SK-N-SH (cell line): ENCODE data around the gene ZMIZ1. TPM values are rescaled to one million over a fixed set of nuclear protein-coding genes. Genes with fewer than 3 reads are reported as not detected.
A peak's percentile ranks its signal among the peaks of the same experiment; 100 is the strongest.

Experiments
- CTCF ChIA-PET: fragments of 300-600, 350-600 bp; formaldehyde crosslinking; extraction: SDS; loops from one replicate; lab custom pipeline; 2021; lab: Yijun Ruan, JAX
- POLR2A ChIA-PET: fragments of 350-600 bp; sonication (Branson Sonifier 250); formaldehyde crosslinking; extraction: SDS; loops from one replicate; lab custom pipeline; 2020; ENCODE audit warnings: antibody characterized with exemption, inconsistent platforms; lab: Yijun Ruan, JAX
- DNase-seq: peaks from one replicate; pipeline ENCODE4 v3.0.0; 2012
- H2AFZ ChIP-seq: fragments of 200-600 bp; sonication (generic); 2 replicates; pipeline ENCODE4 v1.8.1; 2016; ENCODE audit warnings: antibody characterized with exemption, mild to moderate bottlenecking, low read depth
- H3F3A ChIP-seq: fragments of 200-600 bp; sonication (generic); replicated peaks from 2 replicates; pipeline ENCODE3; 2016; ENCODE audit warnings: antibody characterized with exemption, mild to moderate bottlenecking; ENCODE audit not compliant: insufficient read depth
- H3K27ac ChIP-seq, 2 experiments: fragments of 200-500 bp in 1 of 2; fragments of 200-600 bp in 1 of 2; sonication (Bioruptor generic) in 1 of 2; sonication (generic), shearing (Covaris generic) in 1 of 2; 2 replicates each; pipeline versions ENCODE4 v1.5.1 to v1.6.1; 2014 to 2016; ENCODE audit warnings: low read depth in 2 of 2, inconsistent platforms in 1 of 2, low read length in 1 of 2, mild to moderate bottlenecking in 1 of 2, mixed read lengths in 1 of 2
- H3K27me3 ChIP-seq: fragments of 200-600 bp; sonication (generic), shearing (Covaris generic); 2 replicates; pipeline ENCODE4 v1.6.1; 2016; ENCODE audit warnings: mixed run types; ENCODE audit not compliant: insufficient read depth
- H3K36me3 ChIP-seq, 2 experiments: fragments of 200-500 bp in 1 of 2; fragments of 200-600 bp in 1 of 2; sonication (Bioruptor generic) in 1 of 2; sonication (generic) in 1 of 2; replicated peaks in 1 of 2; 2 replicates each; pipeline versions ENCODE3 to v1.5.1; 2014 to 2016; ENCODE audit warnings: low read length in 1 of 2, mild to moderate bottlenecking in 1 of 2; ENCODE audit not compliant: insufficient read depth in 2 of 2, control insufficient read depth in 1 of 2
- H3K4me1 ChIP-seq, 2 experiments: fragments of 200-500 bp in 1 of 2; fragments of 200-600 bp in 1 of 2; sonication (Bioruptor generic) in 1 of 2; sonication (generic), shearing (Covaris generic) in 1 of 2; 2 replicates each; pipeline versions ENCODE4 v1.5.1 to v1.6.1; 2014 to 2016; ENCODE audit warnings: low read depth in 1 of 2, low read length in 1 of 2, mixed run types in 1 of 2; ENCODE audit not compliant: insufficient read depth in 2 of 2, control insufficient read depth in 1 of 2
- H3K4me2 ChIP-seq: fragments of 200-600 bp; sonication (generic), shearing (Covaris generic); 2 replicates; pipeline ENCODE4 v1.6.1; 2017; ENCODE audit warnings: mixed run types
- H3K4me3 ChIP-seq, 2 experiments: fragments of 200-500 bp in 1 of 2; fragments of 200-600 bp in 1 of 2; sonication (Bioruptor generic) in 1 of 2; sonication (generic), shearing (Covaris generic) in 1 of 2; 2 replicates each; pipeline versions ENCODE4 v1.5.1 to v1.8.1; 2014 to 2016; ENCODE audit warnings: low read depth in 2 of 2, inconsistent platforms in 1 of 2, low read length in 1 of 2, mild to moderate bottlenecking in 1 of 2, mixed read lengths in 1 of 2, moderate library complexity in 1 of 2
- H3K79me2 ChIP-seq: fragments of 200-600 bp; sonication (generic); 2 replicates; pipeline ENCODE4 v1.8.1; 2017; ENCODE audit warnings: mild to moderate bottlenecking; ENCODE audit not compliant: insufficient read depth
- H3K9ac ChIP-seq: fragments of 200-600 bp; sonication (generic); 2 replicates; pipeline ENCODE4 v1.6.1; 2017; ENCODE audit warnings: mixed run types
- H3K9me2 ChIP-seq: fragments of 200-600 bp; sonication (generic); 2 replicates; pipeline ENCODE4 v1.6.1; 2017; ENCODE audit warnings: mixed run types
- H3K9me3 ChIP-seq: fragments of 200-600 bp; sonication (generic); 2 replicates; pipeline ENCODE4 v1.6.1; 2017; ENCODE audit warnings: mixed run types, mild to moderate bottlenecking, moderate library complexity
- H4K20me1 ChIP-seq: fragments of 200-600 bp; sonication (generic); 2 replicates; pipeline ENCODE4 v1.6.1; 2017; ENCODE audit warnings: mild to moderate bottlenecking, mixed run types; ENCODE audit not compliant: insufficient read depth
- CTCF ChIP-seq: fragments of 200-600 bp; sonication (generic); IDR thresholded peaks from 2 replicates; pipeline ENCODE4 v1.6.1; 2017; ENCODE audit warnings: antibody characterized with exemption, mild to moderate bottlenecking, moderate library complexity
- FOXM1 ChIP-seq: IDR thresholded peaks from 2 replicates; pipeline ENCODE4 v1.4.0; 2012; ENCODE audit warnings: low read depth, mild to moderate bottlenecking
- GATA2 ChIP-seq: sonication (generic); formaldehyde crosslinking; IDR thresholded peaks from 2 replicates; pipeline ENCODE4 v1.5.0; 2020; ENCODE audit warnings: mild to moderate bottlenecking, missing genetic modification reagents
- JUND ChIP-seq: IDR thresholded peaks from 2 replicates; pipeline ENCODE4 v1.4.0; 2012
- PBX3 ChIP-seq: IDR thresholded peaks from 2 replicates; pipeline ENCODE4; 2012
- RXRA ChIP-seq: IDR thresholded peaks from 2 replicates; pipeline ENCODE4 v1.4.0; 2012; ENCODE audit warnings: low read depth, mild to moderate bottlenecking, borderline replicate concordance
- SMC3 ChIP-seq: IDR thresholded peaks from 2 replicates; pipeline ENCODE4 v1.6.1; 2012; ENCODE audit warnings: low read depth, low read length, improper control_type of control experiment
- TEAD4 ChIP-seq: IDR thresholded peaks from 2 replicates; pipeline ENCODE4 v1.4.0; 2012; ENCODE audit warnings: mild to moderate bottlenecking, borderline replicate concordance; ENCODE audit not compliant: insufficient read depth
- USF2 ChIP-seq: fragments of 150-350 bp; IDR thresholded peaks from 2 replicates; pipeline ENCODE4 v1.6.1; 2017; ENCODE audit warnings: antibody characterized with exemption, low read length, low read depth, borderline replicate concordance
- WGBS: methylation state at CpG from one replicate; pipeline ENCODE4 v1.1.6; 2017; ENCODE audit warnings: low lambda C conversion rate; 5-methylcytosine and 5-hydroxymethylcytosine counted together
- polyA plus RNA-seq, 3 experiments: library from polyadenylated mRNA; depleted of rRNA; stranded (reverse); fragments of >200 nt; gene quantifications; 2 replicates each; pipeline ENCODE4 v1.2.3, GENCODE V29; 2012
- TF ChIP-seq, protein P1 (sequence below): IDR thresholded peaks from 2 replicates; pipeline ENCODE4 v1.6.1; 2012; ENCODE audit warnings: mild to moderate bottlenecking, low read depth, low read length, moderate library complexity

ZMIZ1 gene
- polyA plus RNA-seq, 1 of the 3 experiments (the other 2 are of a cell fraction): 23.5 TPM

DNA sequence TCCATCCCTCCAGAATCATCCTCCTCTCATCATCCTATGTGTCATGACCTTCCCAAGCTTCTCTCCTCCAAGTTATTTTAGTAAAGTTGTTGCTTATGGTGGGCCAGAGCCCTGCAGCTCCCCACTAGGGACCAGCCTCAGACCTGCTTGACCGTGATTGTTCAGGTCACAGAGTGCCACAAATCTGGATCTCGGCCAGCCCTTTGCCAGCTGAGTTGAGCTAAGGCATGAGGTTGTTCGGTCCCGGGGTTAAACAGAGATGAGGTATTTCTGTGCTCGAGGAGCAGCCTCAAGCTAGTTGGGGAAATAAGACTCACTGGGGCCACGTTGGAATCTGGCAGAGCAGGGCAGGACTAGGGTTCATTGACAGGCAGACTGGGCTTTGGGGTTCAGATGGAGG is 212.2 kb downstream of the ZMIZ1 start (continued):
- TF ChIP-seq, protein P1, sequence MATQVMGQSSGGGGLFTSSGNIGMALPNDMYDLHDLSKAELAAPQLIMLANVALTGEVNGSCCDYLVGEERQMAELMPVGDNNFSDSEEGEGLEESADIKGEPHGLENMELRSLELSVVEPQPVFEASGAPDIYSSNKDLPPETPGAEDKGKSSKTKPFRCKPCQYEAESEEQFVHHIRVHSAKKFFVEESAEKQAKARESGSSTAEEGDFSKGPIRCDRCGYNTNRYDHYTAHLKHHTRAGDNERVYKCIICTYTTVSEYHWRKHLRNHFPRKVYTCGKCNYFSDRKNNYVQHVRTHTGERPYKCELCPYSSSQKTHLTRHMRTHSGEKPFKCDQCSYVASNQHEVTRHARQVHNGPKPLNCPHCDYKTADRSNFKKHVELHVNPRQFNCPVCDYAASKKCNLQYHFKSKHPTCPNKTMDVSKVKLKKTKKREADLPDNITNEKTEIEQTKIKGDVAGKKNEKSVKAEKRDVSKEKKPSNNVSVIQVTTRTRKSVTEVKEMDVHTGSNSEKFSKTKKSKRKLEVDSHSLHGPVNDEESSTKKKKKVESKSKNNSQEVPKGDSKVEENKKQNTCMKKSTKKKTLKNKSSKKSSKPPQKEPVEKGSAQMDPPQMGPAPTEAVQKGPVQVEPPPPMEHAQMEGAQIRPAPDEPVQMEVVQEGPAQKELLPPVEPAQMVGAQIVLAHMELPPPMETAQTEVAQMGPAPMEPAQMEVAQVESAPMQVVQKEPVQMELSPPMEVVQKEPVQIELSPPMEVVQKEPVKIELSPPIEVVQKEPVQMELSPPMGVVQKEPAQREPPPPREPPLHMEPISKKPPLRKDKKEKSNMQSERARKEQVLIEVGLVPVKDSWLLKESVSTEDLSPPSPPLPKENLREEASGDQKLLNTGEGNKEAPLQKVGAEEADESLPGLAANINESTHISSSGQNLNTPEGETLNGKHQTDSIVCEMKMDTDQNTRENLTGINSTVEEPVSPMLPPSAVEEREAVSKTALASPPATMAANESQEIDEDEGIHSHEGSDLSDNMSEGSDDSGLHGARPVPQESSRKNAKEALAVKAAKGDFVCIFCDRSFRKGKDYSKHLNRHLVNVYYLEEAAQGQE: no peak
- TF ChIP-seq JUND: no peak
- TF ChIP-seq CTCF: no peak
- TF ChIP-seq USF2: no peak
- no peak for TF ChIP-seq FOXM1
- TF ChIP-seq RXRA: no peak
- TF ChIP-seq SMC3: no peak

DNA sequence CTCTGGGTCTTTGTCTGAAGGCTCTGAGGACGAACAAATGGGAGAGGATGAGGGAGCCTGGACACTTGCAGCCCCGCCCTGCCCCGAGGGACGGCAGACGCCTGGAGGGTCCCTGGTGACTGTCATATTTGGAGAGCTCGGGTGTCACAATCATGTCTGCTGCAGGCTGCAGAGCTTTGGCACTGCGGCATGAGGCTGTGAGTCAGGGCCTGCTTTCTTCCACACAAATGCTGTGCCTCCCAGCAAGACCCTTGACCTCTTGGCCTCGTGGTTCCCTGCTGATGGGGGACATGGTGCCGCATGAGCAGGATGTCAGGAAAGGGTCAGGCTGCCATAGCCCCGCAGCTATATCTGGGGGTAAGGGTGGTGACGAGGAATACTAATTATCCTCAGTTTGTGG is 213.6 kb downstream of the ZMIZ1 start:
- H3K79me2 ChIP-seq: peaks cover 31% of the 10 kb centered on the region; the same call in 1 of the 2 replicates
- H3K9me3 ChIP-seq: no peaks in the 10 kb centered on the region
- peak overlapping the region in 1 of 2 experiments; percentile 56; a peak in 1 of 4 replicates for H3K27ac ChIP-seq
- H4K20me1 ChIP-seq: peaks cover 56% of the 10 kb centered on the region
- WGBS: 87% methylated on average over 11 of the region's 11 CpGs
- ChIA-PET POLR2A (interaction anchor here (1.9 kb wide), 1 partner anchor 63 kb away, joined by 5 read pairs; no protein-coding TSS in a partner anchor), CTCF (interaction anchor here (1.1 kb wide), 1 partner anchor 37 kb away, joined by 3 read pairs; no protein-coding TSS in a partner anchor)
- no peak for TF ChIP-seq PBX3
- TF ChIP-seq TEAD4: no peak
- no peak for TF ChIP-seq GATA2 (CRISPR knock-in tag)
- no peak for TF ChIP-seq USF2
- TF ChIP-seq FOXM1: no peak
- DNase-seq: no peak
- no peak overlapping the region for H2AFZ ChIP-seq
- H3F3A ChIP-seq: peaks cover 9% of the 10 kb centered on the region
- H3K9me2 ChIP-seq: no peaks in the 10 kb centered on the region
- H3K27me3 ChIP-seq: no peaks in the 10 kb centered on the region
- no peak overlapping the region for H3K4me3 ChIP-seq
- peaks cover 9 to 65% of the 10 kb centered on the region in 2 experiments; a peak in 2 of 4 replicates for H3K4me1 ChIP-seq
- H3K36me3 ChIP-seq: peaks cover 35 to 49% of the 10 kb centered on the region in 2 experiments
- H3K4me2 ChIP-seq: no peak overlapping the region
- no peak overlapping the region for H3K9ac ChIP-seq
